Transverse colon (tissue), 4 donors: Measurements from ENCODE around the gene C2orf80. TPM values are rescaled to one million over a fixed set of nuclear protein-coding genes. Genes with fewer than 3 reads are reported as not detected.
"Not testable (repeated sequence)": the region's sequence is repeated elsewhere in the genome, so short reads cannot be mapped to it uniquely, and the experiment has no call there.

Experiments used
- DNase-seq: peaks from one replicate; pipeline ENCODE4 v3.0.0-alpha.2; 2019
- H3K27ac ChIP-seq, 4 donors: fragments of 200-600 bp; sonication (generic); 2 replicates each; pipeline ENCODE4 v1.5.1; 2016 to 2018; ENCODE audit warnings: inconsistent platforms in 4 of 4
- H3K27me3 ChIP-seq: fragments of 200-600 bp; sonication (generic); 2 replicates; pipeline ENCODE4 v1.5.1; 2017; ENCODE audit warnings: inconsistent platforms
- H3K36me3 ChIP-seq, 4 donors: fragments of 200-600 bp; sonication (generic); 2 replicates each; pipeline ENCODE4 v1.5.1; 2017 to 2019; ENCODE audit warnings: inconsistent platforms in 4 of 4
- H3K4me1 ChIP-seq, 4 donors: fragments of 200-600 bp; sonication (generic); 2 replicates each; pipeline ENCODE4 v1.5.1; 2017 to 2020; ENCODE audit warnings: inconsistent platforms in 4 of 4
- H3K4me3 ChIP-seq, 4 donors: fragments of 200-600 bp; sonication (generic); 1 replicate in 1 of 4; 2 replicates in 3 of 4; pipeline versions ENCODE4 v1.5.1 to v1.6.1; 2017 to 2019; ENCODE audit warnings: inconsistent platforms in 4 of 4
- H3K9me3 ChIP-seq, 2 donors: fragments of 200-600 bp; sonication (generic); 2 replicates each; pipeline ENCODE4 v1.5.1; 2017 to 2019; ENCODE audit warnings: inconsistent platforms in 2 of 2
- CTCF ChIP-seq, 5 experiments: fragments of 200-600 bp in 3 of 5; fragments of 450-650 bp in 2 of 5; sonication (generic) in 3 of 5; IDR thresholded peaks; 1 replicate in 2 of 5; 2 replicates in 3 of 5; pipeline ENCODE4 v1.5.1; 2016 to 2017; ENCODE audit warnings: antibody characterized with exemption in 5 of 5, inconsistent platforms in 3 of 5, mild to moderate bottlenecking in 2 of 5, moderate library complexity in 1 of 5
- EP300 ChIP-seq: sonication (generic); formaldehyde crosslinking; IDR thresholded peaks from one replicate; pipeline ENCODE4 v1.6.1; 2017; ENCODE audit warnings: antibody characterized with exemption, low read depth
- POLR2A ChIP-seq: fragments of 450-650 bp; IDR thresholded peaks from one replicate; pipeline ENCODE4 v1.6.1; 2016; ENCODE audit warnings: antibody characterized with exemption, mild to moderate bottlenecking, moderate library complexity
- POLR2AphosphoS5 ChIP-seq, 3 donors: sonication (generic); formaldehyde crosslinking; IDR thresholded peaks; one replicate each; pipeline ENCODE4 v1.6.1; 2016; ENCODE audit warnings: antibody characterized with exemption in 3 of 3
- WGBS, 2 donors: methylation state at CpG; one replicate each; pipeline ENCODE4 v1.1.5; 2018; ENCODE audit warnings: low coverage in 1 of 2; 5-methylcytosine and 5-hydroxymethylcytosine counted together
- in situ Hi-C, 4 donors: fragments of 200-750 bp; cut with MboI; loops; one replicate each; pipeline versions ENCODE4 v1.15.0 to v1.15.1; 2017; ENCODE audit warnings: low sequenced_read_pairs in 3 of 4, low pct_ligation_motif_present in 1 of 4, low pct_unique_long_range_greater_than_20kb in 1 of 4
- intact Hi-C: fragments of 100-400 bp; cut with DNase I; formaldehyde crosslinking; loops from one replicate; pipeline ENCODE4 v1.15.1; 2023; ENCODE audit warnings: low total_unique reads
- total RNA-seq, 4 donors: library from RNA; depleted of rRNA; stranded (reverse); fragments of >200 nt; gene quantifications; one replicate each; pipeline ENCODE4 v1.1.0, GENCODE V29; 2016

C2orf80 gene
- total RNA-seq, 4 donors from 2014 or later = not detected

GRCh38 chr2:208139447-208139846 is 50.4 kb downstream of the C2orf80 start:
- intact Hi-C loops (loop anchor here (5.0 kb wide), 1 partner anchor 982 kb away; no protein-coding TSS in a partner anchor), in situ Hi-C loops (no loop called here)
- H3K27me3 ChIP-seq = no peaks in the 10 kb centered on the region
- no peaks in the 10 kb centered on the region for H3K36me3 ChIP-seq
- no peak overlapping the region for H3K27ac ChIP-seq
- H3K9me3 ChIP-seq = no peaks in the 10 kb centered on the region
- DNase-seq = no peak
- H3K4me1 ChIP-seq = peaks cover 0 to 7% (median 0%) of the 10 kb centered on the region in 4 donors
- H3K4me3 ChIP-seq = no peak overlapping the region
- 87% methylated on average over 18 of the region's 18 CpGs; no CpG with 5 or more reads in 1 of the 2 donors for WGBS, 2 donors
- TF ChIP-seq CTCF (IDR thresholded peaks at IDR 0.05) (no peak), POLR2AphosphoS5 (IDR thresholded peaks at IDR 0.05) (no peak), POLR2A (no peak), EP300 (no peak)

- H3K4me3 ChIP-seq, DNase-seq, H3K9me3 ChIP-seq, in situ Hi-C loops, H3K36me3 ChIP-seq, H3K27ac ChIP-seq, H3K4me1 ChIP-seq, H3K27me3 ChIP-seq: not testable (repeated sequence)
- WGBS, 2 donors = 93% methylated on average over 3 to 7 of the region's 7 CpGs
- intact Hi-C loops = loop anchor here (5.0 kb wide), 1 partner anchor 981 kb away; no protein-coding TSS in a partner anchor
Observed at GRCh38 chr2:208138334-208138733, 51.5 kb downstream of the C2orf80 start.

- in situ Hi-C loops (no loop called here), intact Hi-C loops (loop anchor here (5.0 kb wide), 1 partner anchor 979 kb away; no protein-coding TSS in a partner anchor)
- no peak for DNase-seq
- Histone ChIP-seq H3K4me3 (no peak overlapping the region), H3K27me3 (no peaks in the 10 kb centered on the region), H3K4me1 (peaks cover 0 to 7% (median 0%) of the 10 kb centered on the region in 4 donors), H3K27ac (no peak overlapping the region), H3K9me3 (no peaks in the 10 kb centered on the region), H3K36me3 (no peaks in the 10 kb centered on the region)
- 87% methylated on average over 2 of the region's 2 CpGs; no CpG with 5 or more reads in 1 of the 2 donors for WGBS, 2 donors
- TF ChIP-seq EP300 = no peak
- TF ChIP-seq POLR2A = no peak
- TF ChIP-seq CTCF (IDR thresholded peaks at IDR 0.05) = no peak
- no peak for TF ChIP-seq POLR2AphosphoS5 (IDR thresholded peaks at IDR 0.05)
Observed at GRCh38 chr2:208136716-208137094, 53.1 kb downstream of the C2orf80 start.

GRCh38 chr2:208135794-208136715 is 53.8 kb downstream of the C2orf80 start:
- H3K4me3 ChIP-seq = no peak overlapping the region
- H3K27me3 ChIP-seq = no peaks in the 10 kb centered on the region
- TF ChIP-seq POLR2A (no peak), POLR2AphosphoS5 (IDR thresholded peaks at IDR 0.05) (no peak), EP300 (no peak), CTCF (IDR thresholded peaks at IDR 0.05) (no peak)
- peaks cover 0 to 7% (median 0%) of the 10 kb centered on the region in 4 donors for H3K4me1 ChIP-seq
- DNase-seq = peak; percentile 17
- WGBS, 2 donors = 48 to 69% methylated on average over 2 to 11 of the region's 11 CpGs
- intact Hi-C loops = loop anchor here (5.0 kb wide), 1 partner anchor 979 kb away; no protein-coding TSS in a partner anchor
- no peaks in the 10 kb centered on the region for H3K36me3 ChIP-seq
- H3K9me3 ChIP-seq = no peaks in the 10 kb centered on the region
- no peak overlapping the region for H3K27ac ChIP-seq
- in situ Hi-C loops = no loop called here
